ENCODE results near the gene DMKN.
A peak's percentile ranks its signal among the peaks of the same experiment; 100 is the strongest.

DMKN gene

GRCh38 chr19:35522745-35523327, 9.4 kb upstream of the DMKN start:
- DNase-seq: no peak

- DNase-seq: no peak
Measured at GRCh38 chr19:35521124-35521743, 7.8 kb upstream of the DMKN start.

- DNase-seq: no peak
Measured at GRCh38 chr19:35519291-35519690, 5.8 kb upstream of the DMKN start.

- DNase-seq: no peak
Measured at GRCh38 chr19:35518313-35518712, 4.9 kb upstream of the DMKN start.

GRCh38 chr19:35517342-35517741, 3.9 kb upstream of the DMKN start:
- DNase-seq: no peak

- DNase-seq: no peak
Measured at GRCh38 chr19:35516310-35516709, 2.9 kb upstream of the DMKN start.

GRCh38 chr19:35514282-35514809, 897 bp upstream of the DMKN start:
- DNase-seq: no peak

- no peak for DNase-seq
Measured at GRCh38 chr19:35512831-35513627, 420 bp downstream of the DMKN start.

GRCh38 chr19:35511337-35511736, 2.1 kb downstream of the DMKN start:
- no peak for DNase-seq

- no peak for DNase-seq
Measured at GRCh38 chr19:35510626-35510964, 2.9 kb downstream of the DMKN start.

- peak; percentile 42 for DNase-seq
Measured at GRCh38 chr19:35509861-35510625, 3.4 kb downstream of the DMKN start.

GRCh38 chr19:35509018-35509652, 4.3 kb downstream of the DMKN start:
- DNase-seq: no peak

GRCh38 chr19:35508129-35508528, 5.3 kb downstream of the DMKN start:
- no peak for DNase-seq

- no peak for DNase-seq
Measured at GRCh38 chr19:35507561-35507960, 5.9 kb downstream of the DMKN start.

- no peak for DNase-seq
Measured at GRCh38 chr19:35506011-35506410, 7.4 kb downstream of the DMKN start.

GRCh38 chr19:35502751-35503150, 10.7 kb downstream of the DMKN start:
- no peak for DNase-seq

- no peak for DNase-seq
Measured at GRCh38 chr19:35501684-35502083, 11.8 kb downstream of the DMKN start.

- no peak for DNase-seq
Measured at GRCh38 chr19:35500611-35501010, 12.8 kb downstream of the DMKN start.

- DNase-seq: no peak
Measured at GRCh38 chr19:35498984-35499527, 14.4 kb downstream of the DMKN start.

GRCh38 chr19:35498220-35498619, 15.2 kb downstream of the DMKN start:
- DNase-seq: no peak

GRCh38 chr19:35497406-35497805, 16.0 kb downstream of the DMKN start:
- DNase-seq: no peak
